Gastrocnemius medialis (tissue), 4 donors: Measurements from ENCODE around the gene TRIM4.

Experiments used
- POLR2A ChIP-seq, 2 donors: fragments of 450-650 bp; IDR thresholded peaks; one replicate each; pipeline ENCODE4 v1.6.1; 2017; ENCODE audit warnings: antibody characterized with exemption in 2 of 2, mild to moderate bottlenecking in 2 of 2, moderate library complexity in 2 of 2
- TF ChIP-seq, protein P1 (sequence below), 5 experiments: fragments of 450-650 bp in 3 of 5; fragments of 200-600 bp in 2 of 5; sonication (generic) in 2 of 5; IDR thresholded peaks in 4 of 5; conservative IDR thresholded peaks in 1 of 5; 1 replicate in 4 of 5; 2 replicates in 1 of 5; pipeline ENCODE4 v1.5.1; 2016 to 2019; ENCODE audit warnings: antibody characterized with exemption in 5 of 5, mild to moderate bottlenecking in 3 of 5, moderate library complexity in 3 of 5

DNA sequence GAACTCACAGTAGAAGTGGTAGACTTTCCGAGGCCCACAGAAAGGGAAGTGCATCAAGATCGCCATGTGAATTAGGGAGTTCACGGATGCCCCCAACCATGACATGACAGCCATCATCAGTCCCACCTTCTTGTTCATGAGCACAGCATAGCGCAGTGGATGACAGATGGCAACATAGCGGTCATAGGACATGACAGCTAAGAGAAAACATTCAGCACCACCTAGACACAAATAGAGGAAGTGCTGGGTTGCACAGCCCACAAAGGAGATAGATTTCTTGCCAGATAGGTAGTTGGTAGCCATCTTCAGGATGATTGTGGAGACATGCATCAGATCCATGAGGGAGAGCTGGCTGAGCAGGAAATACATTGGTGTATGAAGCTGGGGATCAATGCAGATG, 42.8 kb downstream of the TRIM4 start:
- TF ChIP-seq, protein P1, sequence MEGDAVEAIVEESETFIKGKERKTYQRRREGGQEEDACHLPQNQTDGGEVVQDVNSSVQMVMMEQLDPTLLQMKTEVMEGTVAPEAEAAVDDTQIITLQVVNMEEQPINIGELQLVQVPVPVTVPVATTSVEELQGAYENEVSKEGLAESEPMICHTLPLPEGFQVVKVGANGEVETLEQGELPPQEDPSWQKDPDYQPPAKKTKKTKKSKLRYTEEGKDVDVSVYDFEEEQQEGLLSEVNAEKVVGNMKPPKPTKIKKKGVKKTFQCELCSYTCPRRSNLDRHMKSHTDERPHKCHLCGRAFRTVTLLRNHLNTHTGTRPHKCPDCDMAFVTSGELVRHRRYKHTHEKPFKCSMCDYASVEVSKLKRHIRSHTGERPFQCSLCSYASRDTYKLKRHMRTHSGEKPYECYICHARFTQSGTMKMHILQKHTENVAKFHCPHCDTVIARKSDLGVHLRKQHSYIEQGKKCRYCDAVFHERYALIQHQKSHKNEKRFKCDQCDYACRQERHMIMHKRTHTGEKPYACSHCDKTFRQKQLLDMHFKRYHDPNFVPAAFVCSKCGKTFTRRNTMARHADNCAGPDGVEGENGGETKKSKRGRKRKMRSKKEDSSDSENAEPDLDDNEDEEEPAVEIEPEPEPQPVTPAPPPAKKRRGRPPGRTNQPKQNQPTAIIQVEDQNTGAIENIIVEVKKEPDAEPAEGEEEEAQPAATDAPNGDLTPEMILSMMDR (IDR thresholded peaks at IDR 0.05 in 4 of 5, conservative IDR thresholded peaks at IDR 0.05 in 1 of 5): no peak
- no peak for TF ChIP-seq POLR2A (IDR thresholded peaks at IDR 0.05)
